ENCODE measurements around the gene METTL13.

- TF ChIP-seq CTCF (IDR thresholded peaks at IDR 0.05), result no peak
- TF ChIP-seq POLR2A (IDR thresholded peaks at IDR 0.05), result no peak
- TF ChIP-seq POLR2AphosphoS5 (IDR thresholded peaks at IDR 0.05), result no peak
Observed at GRCh38 chr1:171756856-171757255, 24.6 kb upstream of the METTL13 start.

Measured in gastroesophageal sphincter (tissue), 3 donors.